ENCODE data around the gene PPT2. TPM values are rescaled to one million over a fixed set of nuclear protein-coding genes. Genes with fewer than 3 reads are reported as not detected.

PPT2 gene
- total and polyA plus RNA-seq, 2 of the 13 experiments (the other 11 are each of a cell fraction or from before 2014, with no cell fraction given): 39.2 to 61.8 TPM

- TF ChIP-seq MZF1 (CRISPR knock-in tag; IDR thresholded peaks at IDR 0.05; ENCODE audit: borderline replicate concordance): peak; percentile 71; the same call in 1 of the 2 replicates
- peak; percentile 46 for TF ChIP-seq HNF1B (CRISPR knock-in tag; IDR thresholded peaks at IDR 0.05)
- TF ChIP-seq ZFP62 (CRISPR knock-in tag; IDR thresholded peaks at IDR 0.05): no peak
- no peak for TF ChIP-seq ZNF550 (CRISPR knock-in tag; IDR thresholded peaks at IDR 0.05; ENCODE audit: borderline replicate concordance)
- no peak for TF ChIP-seq ELK4 (CRISPR knock-in tag; IDR thresholded peaks at IDR 0.05; ENCODE audit: borderline replicate concordance)
- TF ChIP-seq CENPBD1 (CRISPR knock-in tag; IDR thresholded peaks at IDR 0.05; ENCODE audit: borderline replicate concordance, low read depth): no peak
- TF ChIP-seq ZNF251 (CRISPR knock-in tag; IDR thresholded peaks at IDR 0.05): peak; percentile 84; the same call in 1 of the 2 replicates
- TF ChIP-seq BRCA1 (CRISPR knock-in tag; IDR thresholded peaks at IDR 0.05): no peak
- TF ChIP-seq IRX3 (CRISPR knock-in tag; IDR thresholded peaks at IDR 0.05; ENCODE audit: borderline replicate concordance, low read depth): 0 out of 2 replicates have a peak, but pooled peaks have one; percentile 48
- peak; percentile 48 for TF ChIP-seq TEAD3 (CRISPR knock-in tag; optimal IDR thresholded peaks at IDR 0.05; ENCODE audit: borderline replicate concordance)
- TF ChIP-seq E2F1 (CRISPR knock-in tag; IDR thresholded peaks at IDR 0.05): no peak
- no peak for TF ChIP-seq NR2C2 (CRISPR knock-in tag; IDR thresholded peaks at IDR 0.05; ENCODE audit: borderline replicate concordance)
- TF ChIP-seq ZNF446 (CRISPR knock-in tag; IDR thresholded peaks at IDR 0.05): no peak
- no peak for TF ChIP-seq PITX1 (CRISPR knock-in tag; IDR thresholded peaks at IDR 0.05)
- TF ChIP-seq ZSCAN12 (CRISPR knock-in tag; IDR thresholded peaks at IDR 0.05): no peak
- no peak for TF ChIP-seq HIVEP1 (CRISPR knock-in tag; IDR thresholded peaks at IDR 0.05)
- TF ChIP-seq IKZF1 (IDR thresholded peaks at IDR 0.05): no peak
- TF ChIP-seq PPARG (CRISPR knock-in tag; conservative IDR thresholded peaks at IDR 0.05): peak; percentile 27; the same call in 1 of the 2 replicates
- no peak for TF ChIP-seq EP300 (IDR thresholded peaks at IDR 0.05; ENCODE audit: low read depth in 2 of 2, low read length in 2 of 2)
- no peak for TF ChIP-seq EP300 (CRISPR knock-in tag; IDR thresholded peaks at IDR 0.05; ENCODE audit: borderline replicate concordance)
- TF ChIP-seq CTCF (CRISPR knock-in tag; IDR thresholded peaks at IDR 0.05): no peak
- TF ChIP-seq PCBP2 (optimal IDR thresholded peaks at IDR 0.05; ENCODE audit: low read depth, low read length, poor library complexity, severe bottlenecking): no peak
- TF ChIP-seq STAT5B (CRISPR knock-in tag; IDR thresholded peaks at IDR 0.05): no peak
- TF ChIP-seq ELF3 (CRISPR knock-in tag; IDR thresholded peaks at IDR 0.05): no peak
- TF ChIP-seq ZNF329 (CRISPR knock-in tag; IDR thresholded peaks at IDR 0.05; ENCODE audit: low read depth): no peak
- no peak for TF ChIP-seq SNRNP70 (IDR thresholded peaks at IDR 0.05; ENCODE audit: low read depth, low read length)
These were observed 23.3 kb downstream of the PPT2 start (continued) for GRCh38 chr6:32177183-32177787.
